AG04449 (cell line): ENCODE measurements around the gene STON1.

Source experiments
- CTCF ChIA-PET: fragments of 350-600 bp; formaldehyde crosslinking; extraction: SDS; loops from one replicate; lab custom pipeline; 2021; ENCODE audit warnings: antibody characterized with exemption; lab: Yijun Ruan, JAX
- POLR2A ChIA-PET: fragments of 400-600, 350-600 bp; formaldehyde crosslinking; extraction: SDS; loops from one replicate; lab custom pipeline; 2020; ENCODE audit warnings: antibody characterized with exemption, inconsistent platforms; lab: Yijun Ruan, JAX
- DNase-seq: peaks from one replicate; pipeline ENCODE4 v3.0.0-alpha.2; 2010; ENCODE audit warnings: low read depth, low spot score
- H3K4me3 ChIP-seq: 2 replicates; pipeline ENCODE4 v1.5.1; 2011; ENCODE audit warnings: low read depth, mild to moderate bottlenecking, control low read depth, low read length
- TF ChIP-seq, protein P1 (sequence below): IDR thresholded peaks from one replicate; pipeline ENCODE4 v1.5.1; 2011; ENCODE audit warnings: mild to moderate bottlenecking, moderate library complexity, low read length, control low read depth, inconsistent platforms; ENCODE audit not compliant: insufficient read depth; ENCODE audit errors: missing control alignments

Gene STON1

GRCh38 chr2:48488545-48488944 lies 41.4 kb upstream of the STON1 start:
- ChIA-PET POLR2A (no interaction called here), CTCF (interaction anchor here (0.6 to 2.5 kb wide), 2 partner anchors 18 to 40 kb away, joined by 3 to 15 read pairs; no protein-coding TSS in a partner anchor)
- TF ChIP-seq, protein P1, sequence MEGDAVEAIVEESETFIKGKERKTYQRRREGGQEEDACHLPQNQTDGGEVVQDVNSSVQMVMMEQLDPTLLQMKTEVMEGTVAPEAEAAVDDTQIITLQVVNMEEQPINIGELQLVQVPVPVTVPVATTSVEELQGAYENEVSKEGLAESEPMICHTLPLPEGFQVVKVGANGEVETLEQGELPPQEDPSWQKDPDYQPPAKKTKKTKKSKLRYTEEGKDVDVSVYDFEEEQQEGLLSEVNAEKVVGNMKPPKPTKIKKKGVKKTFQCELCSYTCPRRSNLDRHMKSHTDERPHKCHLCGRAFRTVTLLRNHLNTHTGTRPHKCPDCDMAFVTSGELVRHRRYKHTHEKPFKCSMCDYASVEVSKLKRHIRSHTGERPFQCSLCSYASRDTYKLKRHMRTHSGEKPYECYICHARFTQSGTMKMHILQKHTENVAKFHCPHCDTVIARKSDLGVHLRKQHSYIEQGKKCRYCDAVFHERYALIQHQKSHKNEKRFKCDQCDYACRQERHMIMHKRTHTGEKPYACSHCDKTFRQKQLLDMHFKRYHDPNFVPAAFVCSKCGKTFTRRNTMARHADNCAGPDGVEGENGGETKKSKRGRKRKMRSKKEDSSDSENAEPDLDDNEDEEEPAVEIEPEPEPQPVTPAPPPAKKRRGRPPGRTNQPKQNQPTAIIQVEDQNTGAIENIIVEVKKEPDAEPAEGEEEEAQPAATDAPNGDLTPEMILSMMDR: no peak
- no peak for DNase-seq
- H3K4me3 ChIP-seq: no peak overlapping the region

GRCh38 chr2:48496849-48497248 lies 33.1 kb upstream of the STON1 start:
- TF ChIP-seq, protein P1: no peak
- CTCF ChIA-PET: interaction anchor here (1.0 kb wide), 1 partner anchor 26 kb away, joined by 5 read pairs; no protein-coding TSS in a partner anchor

GRCh38 chr2:48504647-48505327 lies 25.2 kb upstream of the STON1 start:
- H3K4me3 ChIP-seq: no peak overlapping the region
- CTCF ChIA-PET: interaction anchor here (1.1 to 2.1 kb wide), 2 partner anchors 10 to 34 kb away, joined by 3 to 9 read pairs; no protein-coding TSS in a partner anchor
- TF ChIP-seq, protein P1: no peak
- POLR2A ChIA-PET: no interaction called here
- DNase-seq: no peak

More at GRCh38 chr2:48496849-48497248, 33.1 kb upstream of the STON1 start:
- peak; percentile 80 for DNase-seq
- H3K4me3 ChIP-seq: no peak overlapping the region
- POLR2A ChIA-PET: interaction anchor here (0.6 kb wide), 1 partner anchor 52 kb away, joined by 3 read pairs; no protein-coding TSS in a partner anchor

- no peak for DNase-seq
- POLR2A ChIA-PET: no interaction called here
- H3K4me3 ChIP-seq: no peak overlapping the region
- CTCF ChIA-PET: no interaction called here
- TF ChIP-seq, protein P1: no peak
These were observed 22.8 kb upstream of the STON1 start for GRCh38 chr2:48507111-48507510.

- no peak overlapping the region for H3K4me3 ChIP-seq
- TF ChIP-seq, protein P1: no peak
- POLR2A ChIA-PET: no interaction called here
- no peak for DNase-seq
- CTCF ChIA-PET: interaction anchor here (2.1 kb wide), 1 partner anchor 38 kb away, joined by 6 read pairs; no protein-coding TSS in a partner anchor
These were observed 21.4 kb upstream of the STON1 start for GRCh38 chr2:48508461-48509124.

- DNase-seq: peak; percentile 21
- ChIA-PET POLR2A (interaction anchor here (0.8 kb wide), 1 partner anchor 20 kb away, joined by 3 read pairs; the partner anchor contains the start of gene STON1), CTCF (interaction anchor here (0.7 to 2.1 kb wide), 3 partner anchors 20 to 79 kb away, joined by 3 to 6 read pairs (median 5); no protein-coding TSS in a partner anchor)
- H3K4me3 ChIP-seq: no peak overlapping the region
- TF ChIP-seq, protein P1: no peak
These were observed 19.6 kb upstream of the STON1 start for GRCh38 chr2:48510329-48510728.
